KOPT-K1 (cell line): Measurements from ENCODE around the gene DISC1.

Source experiments
- H3K27ac ChIP-seq: fragments of 200-600 bp; sonication (generic); 2 replicates; pipeline ENCODE4 v1.5.1; 2016; ENCODE audit warnings: antibody characterized with exemption, mild to moderate bottlenecking, low read depth, low read length; ENCODE audit not compliant: poor library complexity, severe bottlenecking
- H3K36me3 ChIP-seq: fragments of 200-600 bp; sonication (generic); 2 replicates; pipeline ENCODE4 v1.5.1; 2017; ENCODE audit warnings: antibody characterized with exemption, mild to moderate bottlenecking, low read length, moderate library complexity; ENCODE audit not compliant: insufficient read depth
- H3K9me3 ChIP-seq: fragments of 200-600 bp; sonication (generic); 2 replicates; pipeline ENCODE4 v1.5.1; 2017; ENCODE audit warnings: antibody characterized with exemption, low read length, mild to moderate bottlenecking; ENCODE audit not compliant: insufficient read depth, poor library complexity, severe bottlenecking

The DISC1 gene

DNA sequence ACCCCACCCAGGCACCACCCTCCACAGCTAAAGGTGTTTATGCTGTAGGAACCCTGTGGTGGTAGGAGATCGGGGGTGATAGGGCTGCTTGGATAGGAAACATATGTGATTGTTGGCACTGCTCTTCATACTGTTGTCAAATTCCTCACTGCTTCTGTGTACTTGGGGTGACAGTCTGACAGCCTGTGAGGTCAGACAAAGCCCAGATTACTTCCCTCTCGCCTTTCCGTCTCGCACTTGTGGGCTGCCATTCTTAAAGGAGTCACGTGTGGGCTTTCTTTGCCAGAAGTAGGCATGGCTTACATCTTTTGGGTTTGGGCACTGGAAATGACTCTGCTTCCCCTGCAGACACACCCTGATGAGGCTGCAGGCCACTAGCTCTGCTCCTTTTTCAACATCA, 363.8 kb downstream of the DISC1 start:
- Histone ChIP-seq H3K9me3 (no peaks in the 10 kb centered on the region), H3K27ac (no peak overlapping the region), H3K36me3 (no peaks in the 10 kb centered on the region)

DNA sequence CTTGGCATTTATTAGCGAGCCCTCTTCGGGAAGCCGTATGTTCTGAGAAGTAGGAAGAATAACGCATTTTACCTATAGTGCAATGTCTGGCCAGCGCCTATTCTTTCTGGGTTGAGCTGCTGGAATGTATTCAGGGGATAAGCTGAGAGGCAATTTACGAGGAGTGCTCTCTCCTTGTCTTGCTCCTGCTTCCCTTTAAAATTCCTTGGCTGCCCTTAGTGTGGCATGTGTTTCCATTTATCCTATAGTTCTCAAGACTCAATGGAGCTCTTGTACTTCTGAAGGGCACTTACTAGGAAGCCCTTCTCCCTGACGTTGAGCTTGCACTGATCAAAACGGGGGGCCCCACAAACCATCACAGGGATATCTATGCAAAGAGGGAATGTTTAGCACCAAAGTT, 364.6 kb downstream of the DISC1 start:
- Histone ChIP-seq H3K9me3 (no peaks in the 10 kb centered on the region), H3K27ac (no peak overlapping the region), H3K36me3 (no peaks in the 10 kb centered on the region)

DNA sequence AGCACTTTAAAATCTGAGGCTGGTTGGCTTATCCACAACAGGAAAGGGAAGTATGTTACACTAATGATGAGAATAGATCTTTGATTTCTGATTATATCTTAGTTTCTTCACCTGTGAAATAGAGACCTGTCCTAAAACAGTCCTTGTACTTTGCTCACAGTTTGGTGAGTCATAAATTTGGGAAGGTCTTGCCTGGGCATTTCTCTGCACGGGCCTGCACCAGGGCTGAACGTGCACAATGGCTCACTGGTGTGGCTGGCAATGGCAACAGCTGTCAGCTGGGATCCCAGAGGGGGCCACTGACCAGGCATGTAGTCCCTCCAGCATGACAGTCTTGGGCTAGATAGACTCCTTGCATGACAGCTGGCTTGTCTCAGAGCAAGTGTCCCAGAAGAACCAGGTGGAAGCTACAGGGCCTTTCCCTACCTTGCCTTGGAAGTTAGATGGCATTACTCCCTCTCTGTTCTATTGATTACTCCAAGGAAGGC, 367.4 kb downstream of the DISC1 start:
- no peaks in the 10 kb centered on the region for H3K36me3 ChIP-seq
- no peaks in the 10 kb centered on the region for H3K9me3 ChIP-seq
- no peak overlapping the region for H3K27ac ChIP-seq

DNA sequence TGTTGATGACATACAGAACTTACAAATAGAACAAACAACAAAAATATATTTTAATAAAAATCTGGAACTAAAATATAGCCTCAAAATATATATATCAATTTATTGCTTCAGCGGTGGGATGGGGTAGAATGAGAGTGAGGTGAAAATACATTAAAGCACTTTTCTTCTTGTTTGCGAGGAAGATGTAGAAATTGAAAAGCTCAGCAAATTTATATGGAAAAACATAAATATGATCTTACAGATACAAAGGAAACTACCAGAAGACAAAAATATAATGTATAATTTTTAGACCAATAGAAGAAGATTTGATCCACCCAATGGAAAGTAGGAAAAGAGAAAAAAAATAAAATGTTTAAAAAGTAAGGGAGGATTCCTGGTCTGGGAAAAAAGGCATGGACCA, 372.2 kb downstream of the DISC1 start:
- H3K36me3 ChIP-seq = no peaks in the 10 kb centered on the region
- H3K27ac ChIP-seq = no peak overlapping the region
- no peaks in the 10 kb centered on the region for H3K9me3 ChIP-seq

DNA sequence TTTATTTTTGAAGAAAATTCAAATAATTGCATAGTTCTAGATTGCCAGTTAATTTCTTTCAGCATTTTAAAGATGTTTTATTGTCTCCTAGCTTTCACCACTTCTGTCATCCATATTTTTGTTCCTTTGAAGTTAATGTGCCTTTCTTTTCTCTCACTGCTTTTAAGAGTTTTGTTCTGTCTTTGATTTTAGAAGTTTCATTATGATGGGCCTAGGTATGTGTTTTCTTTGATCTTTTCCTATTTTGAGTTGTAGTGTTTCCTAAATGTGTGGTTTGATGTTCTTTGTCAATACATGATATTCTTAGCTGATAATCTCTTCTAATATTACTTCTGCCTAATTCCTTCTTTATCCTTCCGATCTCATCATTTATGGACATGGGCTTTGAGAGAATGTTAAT, 378.7 kb downstream of the DISC1 start:
- Histone ChIP-seq H3K36me3 (no peaks in the 10 kb centered on the region), H3K9me3 (no peaks in the 10 kb centered on the region), H3K27ac (no peak overlapping the region)

DNA sequence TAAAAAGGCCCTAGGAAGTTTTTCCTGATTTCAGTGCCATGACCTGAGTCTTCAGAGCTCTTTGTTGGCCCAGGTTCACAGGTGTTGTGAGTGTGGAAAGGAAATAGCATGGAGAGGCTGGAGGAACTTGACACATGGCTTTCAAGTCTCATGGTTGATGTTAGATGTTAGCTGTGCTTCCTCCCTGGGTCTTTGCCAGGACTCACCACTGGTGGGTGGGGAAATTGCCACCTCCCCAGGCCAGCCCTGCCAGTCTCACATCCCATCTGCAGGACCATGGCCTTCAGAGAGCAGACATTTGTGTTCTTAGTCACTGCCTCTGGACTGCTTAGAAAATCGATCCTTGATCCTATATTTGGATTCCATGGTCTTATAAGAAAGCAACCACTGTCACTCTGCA, 383.2 kb downstream of the DISC1 start:
- Histone ChIP-seq H3K9me3 (no peaks in the 10 kb centered on the region), H3K36me3 (no peaks in the 10 kb centered on the region), H3K27ac (no peak overlapping the region)

DNA sequence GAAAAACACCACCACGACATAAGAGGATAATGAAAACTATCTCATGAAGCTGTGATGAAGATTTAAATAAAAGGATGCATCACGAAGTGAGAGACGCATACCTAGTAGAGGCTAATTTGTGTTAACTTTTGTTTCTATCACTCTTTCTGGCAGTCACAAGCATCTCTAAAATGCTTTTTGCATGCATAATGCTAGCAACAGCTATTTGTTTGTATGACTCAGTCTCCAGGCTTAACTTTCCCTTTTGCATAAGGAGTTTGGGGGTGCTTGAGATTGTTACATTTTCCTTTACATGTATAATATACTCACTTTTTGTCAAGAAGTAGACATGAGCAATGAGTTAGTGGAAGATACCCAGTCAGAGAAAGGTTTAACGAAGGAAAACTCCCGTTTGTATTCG, 385.4 kb downstream of the DISC1 start:
- Histone ChIP-seq H3K36me3 (no peaks in the 10 kb centered on the region), H3K27ac (no peak overlapping the region), H3K9me3 (no peaks in the 10 kb centered on the region)

DNA sequence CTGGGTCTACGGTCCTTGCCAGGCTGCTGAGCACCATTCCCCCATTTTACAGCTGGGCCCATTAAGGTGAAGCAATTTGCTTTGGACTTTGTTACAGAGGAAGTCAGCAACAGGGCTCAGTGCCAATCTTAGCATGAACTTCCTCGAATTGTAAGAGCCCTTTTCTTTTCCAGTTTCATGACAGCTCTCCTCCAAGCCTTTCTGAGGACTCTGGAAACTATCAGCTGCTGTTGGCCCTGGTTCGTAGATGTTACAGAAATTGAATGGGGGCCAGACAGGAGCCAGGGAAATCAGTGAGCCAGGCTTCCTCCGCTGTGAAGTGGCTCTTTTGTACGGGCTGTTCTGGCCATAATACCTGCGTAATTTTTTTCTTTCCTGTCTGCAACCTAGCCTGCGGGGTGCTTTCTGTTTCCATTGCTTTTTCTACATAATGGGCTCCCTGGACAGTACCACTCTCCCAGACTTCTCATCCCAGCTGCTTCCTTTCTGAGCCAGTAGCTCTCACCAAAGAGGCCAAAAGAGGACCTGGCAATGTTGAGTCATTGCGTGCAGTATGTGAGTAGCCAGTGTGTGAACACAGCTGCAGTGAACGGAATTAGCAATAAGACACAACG, 386.3 kb downstream of the DISC1 start:
- no peak overlapping the region for H3K27ac ChIP-seq

DNA sequence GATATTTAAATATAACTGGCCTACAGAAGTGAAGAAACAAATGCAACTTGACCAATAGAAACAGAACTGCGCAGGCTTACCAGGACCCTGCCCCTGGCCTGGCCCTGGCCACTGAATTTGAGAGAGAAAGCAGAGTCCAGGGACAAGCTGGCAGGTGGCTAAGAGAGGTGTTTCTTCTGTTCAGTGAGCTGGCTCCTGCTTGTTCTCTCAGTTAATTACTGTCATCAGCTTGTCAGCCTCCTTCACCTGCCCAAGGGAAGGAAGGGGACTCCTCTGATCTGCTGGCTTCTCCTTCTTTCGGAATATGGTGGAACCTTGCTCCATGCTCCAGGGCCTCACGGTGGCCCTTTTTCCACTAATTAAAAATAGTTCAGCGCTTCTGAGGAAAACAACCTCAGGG, 388.4 kb downstream of the DISC1 start:
- Histone ChIP-seq H3K27ac (no peak overlapping the region), H3K9me3 (no peaks in the 10 kb centered on the region), H3K36me3 (no peaks in the 10 kb centered on the region)

More for the DNA sequence above, 386.3 kb downstream of the DISC1 start:
- H3K9me3 ChIP-seq = no peaks in the 10 kb centered on the region
- H3K36me3 ChIP-seq = no peaks in the 10 kb centered on the region

DNA sequence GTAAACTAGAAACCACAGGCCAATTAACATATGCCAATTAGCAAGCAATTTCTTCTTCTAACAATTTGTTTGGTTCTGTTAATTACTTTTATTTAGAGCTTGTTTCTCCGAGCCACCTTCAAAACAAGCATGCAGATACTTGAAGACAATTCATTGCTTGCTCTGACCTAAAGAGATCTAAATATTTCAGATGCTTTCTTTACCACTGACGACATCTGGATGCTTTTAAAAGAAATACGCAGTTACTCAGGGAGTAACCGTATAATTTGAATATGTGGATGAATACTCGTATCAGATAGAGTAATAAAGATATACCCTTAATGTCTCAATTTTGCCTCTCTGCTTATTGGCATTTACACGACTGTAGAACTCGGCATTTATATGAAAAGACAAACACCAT, 390.0 kb downstream of the DISC1 start:
- Histone ChIP-seq H3K36me3 (no peaks in the 10 kb centered on the region), H3K9me3 (no peaks in the 10 kb centered on the region), H3K27ac (no peak overlapping the region)

DNA sequence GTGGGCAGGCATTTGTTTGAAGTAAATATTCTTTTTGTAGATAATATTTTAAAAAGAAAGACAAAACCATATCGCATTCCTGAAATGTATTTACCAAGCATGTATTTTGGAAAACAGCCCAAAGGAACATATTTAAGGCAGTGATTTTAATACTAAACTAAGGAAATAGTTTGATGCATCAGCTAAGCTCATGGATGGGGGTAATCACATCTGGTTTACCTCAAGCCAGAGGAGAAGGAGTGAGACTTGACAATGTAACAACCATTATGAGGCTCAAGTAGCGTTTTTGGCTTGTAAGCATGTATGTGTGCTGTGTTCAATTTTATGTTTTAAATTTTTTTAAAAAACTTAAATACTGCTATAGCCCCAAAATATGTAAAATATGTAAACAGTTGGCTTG, 390.5 kb downstream of the DISC1 start:
- Histone ChIP-seq H3K27ac (no peak overlapping the region), H3K9me3 (no peaks in the 10 kb centered on the region)

DNA sequence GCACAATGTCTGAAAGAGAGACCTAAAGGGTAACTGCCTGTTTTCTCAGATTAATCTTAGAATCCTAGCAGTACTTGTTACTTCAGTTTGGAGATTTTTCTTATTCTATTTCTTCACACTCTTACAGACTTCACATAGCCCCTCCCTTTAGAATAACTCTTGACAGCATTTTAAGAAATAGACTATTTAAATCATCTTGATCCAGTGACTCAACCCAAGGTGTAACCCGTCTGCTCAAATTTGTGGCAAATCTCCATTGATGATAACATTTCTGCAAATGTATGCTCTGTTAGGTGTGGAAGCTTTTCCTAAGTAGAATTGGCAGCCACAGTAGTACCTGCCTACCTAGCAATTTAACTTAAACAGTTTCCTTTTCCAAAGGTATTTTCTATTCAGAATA, 391.2 kb downstream of the DISC1 start:
- Histone ChIP-seq H3K9me3 (no peaks in the 10 kb centered on the region), H3K27ac (no peak overlapping the region)

More for the DNA sequence above, 390.5 kb downstream of the DISC1 start:
- H3K36me3 ChIP-seq = no peaks in the 10 kb centered on the region

DNA sequence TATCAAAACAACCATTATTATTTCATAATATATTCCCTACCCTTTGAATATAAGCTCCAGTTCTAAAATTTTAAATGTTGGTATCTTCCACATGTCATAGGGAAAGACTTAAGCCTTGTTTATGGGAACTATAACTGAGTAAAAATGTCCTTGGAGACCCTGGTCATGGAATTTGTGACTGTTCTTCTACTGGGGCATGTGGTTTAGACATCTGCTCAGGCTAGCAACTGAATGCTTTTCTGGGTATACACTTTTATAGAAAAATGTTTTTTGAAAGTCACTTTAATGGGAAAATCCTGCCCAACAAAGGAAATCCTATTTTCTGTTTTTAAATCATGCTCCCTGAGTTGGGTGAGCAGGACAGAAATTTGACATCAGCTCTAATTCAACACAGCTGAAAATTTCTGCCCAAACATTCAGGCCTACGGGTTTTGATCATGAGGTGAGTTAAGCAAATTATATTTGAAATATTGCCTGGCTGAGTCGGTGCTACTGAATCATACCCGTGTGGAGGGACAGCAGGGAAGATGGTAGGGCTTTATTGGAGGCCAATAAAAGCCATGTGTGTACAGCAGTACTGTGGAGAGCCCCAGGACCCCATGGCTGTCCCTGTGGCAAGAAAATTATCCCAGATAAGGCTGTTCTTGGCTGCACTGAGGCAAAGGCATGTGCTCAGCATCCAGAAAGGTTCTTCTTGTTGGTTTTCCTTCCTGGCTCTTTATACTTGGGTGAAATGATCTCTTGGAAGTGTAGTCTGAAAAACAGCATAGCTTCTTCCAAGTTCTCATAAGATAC, 391.8 kb downstream of the DISC1 start:
- Histone ChIP-seq H3K27ac (no peak overlapping the region), H3K36me3 (no peaks in the 10 kb centered on the region), H3K9me3 (no peaks in the 10 kb centered on the region)

More for the DNA sequence above, 391.2 kb downstream of the DISC1 start:
- H3K36me3 ChIP-seq = no peaks in the 10 kb centered on the region

DNA sequence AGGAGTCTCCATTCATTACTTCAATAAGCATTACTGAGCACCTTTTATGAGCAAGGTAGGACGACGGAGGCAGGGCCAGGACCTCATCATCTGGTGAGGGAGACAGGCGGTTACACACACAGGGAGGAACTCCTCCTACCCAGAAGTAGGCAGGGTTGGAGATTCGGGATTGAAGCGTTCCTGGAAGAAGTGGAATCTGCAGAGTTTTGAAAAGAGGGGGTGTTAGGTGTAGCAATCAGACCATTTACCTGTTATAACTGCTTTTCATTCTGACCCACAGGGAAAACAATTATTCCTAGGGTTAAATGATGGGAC, 392.4 kb downstream of the DISC1 start:
- no peak overlapping the region for H3K27ac ChIP-seq
- H3K36me3 ChIP-seq = no peaks in the 10 kb centered on the region
- H3K9me3 ChIP-seq = no peaks in the 10 kb centered on the region

DNA sequence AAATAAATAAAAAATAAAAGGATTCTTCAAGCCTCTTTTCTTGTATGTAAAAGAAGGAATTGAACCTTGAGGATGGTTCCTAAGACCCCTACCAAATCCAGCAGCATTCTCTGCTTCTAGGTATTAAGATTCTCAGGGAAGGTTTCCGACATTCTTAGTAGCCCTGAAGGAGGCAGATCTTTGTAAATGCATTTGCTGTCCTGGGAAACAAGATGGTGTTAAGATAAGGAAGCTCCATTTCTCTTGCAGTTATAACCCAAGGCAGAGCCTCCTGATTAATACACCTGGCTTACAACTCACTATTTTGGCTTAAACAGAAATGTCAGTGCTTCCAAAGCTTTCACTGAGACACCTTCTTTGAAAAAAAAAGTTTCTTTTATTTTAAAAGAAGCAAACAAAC, 393.8 kb downstream of the DISC1 start:
- Histone ChIP-seq H3K9me3 (no peaks in the 10 kb centered on the region), H3K36me3 (no peaks in the 10 kb centered on the region), H3K27ac (no peak overlapping the region)

DNA sequence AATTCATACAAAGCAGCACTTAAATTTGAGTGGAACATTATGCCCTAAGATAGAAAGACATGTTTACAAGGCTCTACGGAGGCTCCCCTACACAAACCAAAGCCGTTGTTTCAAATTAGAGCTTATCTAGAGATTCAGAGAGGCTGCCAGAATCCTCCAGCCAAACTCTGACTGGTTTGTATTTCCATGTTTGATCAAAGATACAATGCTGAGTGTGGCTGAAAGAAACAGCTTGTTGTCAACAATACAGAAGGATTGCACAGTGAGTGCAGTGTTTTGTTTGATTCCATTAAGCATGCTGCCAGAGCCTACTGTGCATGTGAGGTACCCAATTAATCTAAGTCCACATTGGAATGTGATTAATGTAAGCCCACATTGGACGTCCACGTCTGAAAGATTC, 402.7 kb downstream of the DISC1 start:
- H3K9me3 ChIP-seq = no peaks in the 10 kb centered on the region

More for the DNA sequence above, 402.7 kb downstream of the DISC1 start:
- Histone ChIP-seq H3K27ac (no peak overlapping the region), H3K36me3 (no peaks in the 10 kb centered on the region)
